HUDEP-2 (cell line): ENCODE measurements around the gene RPSA.
"Not testable (repeated sequence)": the region's sequence is repeated elsewhere in the genome, so short reads cannot be mapped to it uniquely, and the experiment has no call there.

Experiments used
- DNase-seq, 76 experiments: peaks; one replicate each; lab custom pipeline; 2025; ENCODE audit not compliant: unreplicated experiment in 76 of 76; lab: John Stamatoyannopoulos, UW

The RPSA gene

DNA sequence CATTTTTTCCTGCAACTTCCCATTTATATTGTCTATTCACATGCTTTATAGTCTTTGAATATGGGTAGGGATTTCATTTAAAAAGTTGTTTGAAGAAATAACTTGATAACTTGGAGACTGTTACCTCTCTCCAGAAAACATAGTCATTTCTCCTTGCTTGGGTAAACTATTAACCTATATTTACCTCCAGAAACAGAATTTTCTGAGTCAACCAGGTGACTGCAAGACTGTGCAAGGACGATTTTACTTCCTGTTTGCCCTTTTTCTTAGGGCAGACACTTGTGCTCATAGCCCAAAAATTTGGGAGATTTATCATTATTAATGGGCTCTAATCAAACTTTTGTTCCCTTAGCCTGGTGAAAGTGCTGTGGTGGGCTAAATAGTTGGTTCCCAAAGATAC lies 46.6 kb downstream of the RPSA start:
- no peak for DNase-seq

DNA sequence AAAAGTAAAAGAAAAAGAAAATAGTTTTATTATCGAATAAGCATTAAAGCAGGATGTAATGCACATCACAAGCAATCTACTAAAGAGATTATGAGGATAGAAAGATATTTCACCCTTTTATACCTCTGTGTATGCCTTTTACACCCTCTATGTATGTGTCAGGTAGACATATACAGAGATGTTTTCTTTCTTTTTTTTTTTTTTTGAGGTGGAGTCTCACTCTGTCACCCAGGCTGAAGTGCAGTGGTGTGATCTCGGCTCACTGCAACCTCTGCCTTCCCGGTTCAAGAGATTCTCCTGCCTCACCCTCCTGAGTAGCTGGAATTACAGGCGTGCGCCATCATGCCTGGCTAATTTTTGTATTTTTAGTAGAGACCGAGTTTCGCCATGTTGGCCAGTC lies 47.4 kb downstream of the RPSA start:
- DNase-seq, result not testable (repeated sequence)

DNA sequence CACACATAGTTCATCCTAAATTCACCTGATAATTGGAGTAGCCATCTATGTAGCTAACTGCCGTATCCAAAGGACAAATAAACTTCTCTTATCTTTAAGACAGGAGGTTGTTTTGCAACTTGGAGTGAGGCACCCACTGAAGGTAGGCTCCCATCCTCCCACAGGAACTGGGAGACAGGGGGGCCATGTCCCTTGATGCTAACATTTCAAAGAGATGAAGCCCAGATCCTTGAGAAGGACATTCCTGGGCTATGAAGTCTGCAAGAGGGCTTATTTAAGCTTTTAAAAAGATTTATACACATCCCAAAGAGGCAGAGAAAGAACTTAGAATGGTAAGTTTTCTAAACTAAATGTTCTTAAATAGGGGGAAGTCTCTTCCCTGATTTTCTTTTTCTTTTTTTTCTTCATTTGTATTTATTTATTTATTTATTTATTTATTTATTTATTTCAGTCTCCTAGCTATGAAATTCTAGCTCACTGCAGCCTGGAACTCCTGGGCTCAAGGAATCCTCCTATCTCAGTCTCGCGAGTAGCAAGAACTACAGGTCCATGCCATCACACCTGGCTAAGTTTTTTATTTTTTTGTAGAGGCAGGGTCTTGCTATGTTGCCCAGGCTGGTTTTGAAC lies 48.2 kb downstream of the RPSA start:
- no peak for DNase-seq

DNA sequence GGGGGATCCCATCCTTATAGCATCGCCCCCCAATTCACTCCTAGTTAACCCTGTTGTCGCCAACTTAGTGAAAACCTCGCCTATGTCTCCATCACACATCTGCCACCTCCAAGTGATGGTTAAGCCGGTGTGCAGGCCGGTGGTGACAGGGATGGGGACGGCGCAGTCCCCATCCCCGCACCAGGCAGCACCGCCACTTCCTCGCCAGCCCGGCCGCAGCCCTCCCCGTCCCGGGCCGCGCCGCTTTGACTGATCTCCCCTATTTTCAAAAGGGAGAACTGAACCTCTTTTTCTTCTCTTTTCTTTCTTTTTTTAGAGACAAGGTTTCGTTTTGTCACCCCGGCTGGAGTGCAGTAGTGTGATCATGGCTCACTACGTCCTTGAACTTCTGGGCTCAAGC lies 49.6 kb downstream of the RPSA start:
- DNase-seq, result no peak

DNA sequence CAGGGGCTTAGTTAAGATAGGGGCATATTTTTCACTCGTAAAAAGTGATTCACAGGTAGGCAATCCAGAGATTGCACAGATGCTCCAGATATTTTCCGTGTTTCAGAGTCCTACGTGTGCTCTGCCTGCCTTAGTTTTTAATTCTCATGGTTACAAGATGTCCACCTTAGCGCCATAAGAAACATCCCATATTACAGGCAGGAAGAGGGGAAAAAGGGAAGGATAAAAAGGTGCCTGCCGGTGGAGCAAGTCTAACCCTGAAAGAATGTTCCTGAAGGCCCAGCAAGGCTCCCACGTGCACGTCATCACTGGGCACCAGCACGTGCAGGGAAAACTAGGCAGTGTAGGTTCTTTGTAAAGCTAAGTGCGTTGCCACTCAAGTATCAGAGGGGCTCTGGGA lies 50.8 kb downstream of the RPSA start:
- no peak for DNase-seq

DNA sequence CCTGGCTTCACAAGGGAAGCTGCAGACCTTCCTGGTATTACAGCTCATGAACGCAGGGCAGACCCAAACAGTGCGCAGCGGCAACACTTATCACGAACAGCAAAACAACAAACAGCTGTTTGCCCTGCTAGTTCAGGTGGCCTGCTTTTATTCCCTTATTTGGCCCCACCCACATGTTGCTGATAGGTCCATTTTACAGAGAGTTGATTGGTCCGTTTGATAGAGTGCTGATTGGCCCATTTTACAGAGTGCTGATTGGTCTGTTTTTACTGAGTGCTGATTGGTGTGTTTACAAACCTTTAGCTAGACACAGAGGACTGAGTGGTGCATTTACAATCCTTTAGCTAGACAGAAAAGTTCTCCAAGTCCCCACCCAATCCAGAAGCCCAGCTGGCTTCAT lies 52.1 kb downstream of the RPSA start:
- not testable (repeated sequence) for DNase-seq

DNA sequence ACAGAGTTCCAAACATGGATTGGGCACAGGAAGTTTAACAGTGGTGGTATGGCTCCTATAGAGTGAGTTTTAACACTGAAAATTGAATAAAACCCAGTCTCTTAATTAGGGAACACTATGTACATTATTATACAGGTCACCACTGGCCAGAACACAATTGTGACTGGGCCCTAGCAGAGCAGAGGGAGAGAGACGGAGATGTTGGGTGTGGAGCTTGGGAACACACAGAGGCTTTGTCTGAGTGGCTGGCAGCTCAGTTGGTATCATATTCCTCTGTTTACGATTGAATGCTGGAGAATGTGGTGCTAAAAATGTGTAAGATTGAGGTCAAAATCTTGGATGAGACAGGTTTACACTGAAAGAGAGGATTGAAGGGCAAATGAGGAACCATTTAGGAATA lies 54.2 kb downstream of the RPSA start:
- DNase-seq, result no peak
